CD4-positive, alpha-beta T cell treated with Interleukin-4 for 1 hour (primary cell): ENCODE data around the gene RFTN2.

Source experiments
- DNase-seq, 2 donors: peaks; one replicate each; pipeline ENCODE4 v3.0.0-alpha.2; 2020 to 2022

Gene RFTN2

GRCh38 chr2:197543206-197543605 is 132.2 kb downstream of the RFTN2 start:
- DNase-seq, result no peak

- no peak for DNase-seq
Observed at GRCh38 chr2:197539734-197540133, 135.7 kb downstream of the RFTN2 start.

GRCh38 chr2:197538412-197538811 is 137.0 kb downstream of the RFTN2 start:
- no peak for DNase-seq
